HG03457 (cell line): Measurements from ENCODE around the gene GRK6.
"Not testable (repeated sequence)": the region's sequence is repeated elsewhere in the genome, so short reads cannot be mapped to it uniquely, and the experiment has no call there.

Source experiments
- ATAC-seq: cut with Tn5 transposase; IDR thresholded peaks from one replicate; pipeline ENCODE4 v1.9.1; 2021; ENCODE audit warnings: moderate number of reproducible peaks; ENCODE audit not compliant: unreplicated experiment

The GRK6 gene

GRCh38 chr5:177483042-177483441 lies 56.6 kb downstream of the GRK6 start:
- ATAC-seq, result no peak

- ATAC-seq, result no peak
These were observed 57.8 kb downstream of the GRK6 start for GRCh38 chr5:177483994-177484901.

GRCh38 chr5:177484902-177485549 lies 58.5 kb downstream of the GRK6 start:
- ATAC-seq, result no peak

- ATAC-seq, result not testable (repeated sequence)
These were observed 59.3 kb downstream of the GRK6 start for GRCh38 chr5:177485753-177486152.

GRCh38 chr5:177486256-177486655 lies 59.8 kb downstream of the GRK6 start:
- no peak for ATAC-seq

GRCh38 chr5:177487144-177487543 lies 60.7 kb downstream of the GRK6 start:
- ATAC-seq, result no peak

GRCh38 chr5:177487975-177488374 lies 61.5 kb downstream of the GRK6 start:
- ATAC-seq, result no peak

GRCh38 chr5:177489119-177489716 lies 62.7 kb downstream of the GRK6 start:
- ATAC-seq, result no peak

GRCh38 chr5:177490311-177490991 lies 64.0 kb downstream of the GRK6 start:
- no peak for ATAC-seq

GRCh38 chr5:177490992-177491391 lies 64.5 kb downstream of the GRK6 start:
- ATAC-seq, result no peak

GRCh38 chr5:177491429-177491945 lies 65.0 kb downstream of the GRK6 start:
- ATAC-seq, result no peak

GRCh38 chr5:177491983-177492746 lies 65.7 kb downstream of the GRK6 start:
- ATAC-seq, result no peak
